CD4-positive, alpha-beta T cell treated with Interleukin-15 for 4 hours (primary cell): ENCODE data around the gene DACT3.

Experiments
- DNase-seq: peaks from one replicate; pipeline ENCODE4 v3.0.0-alpha.2; 2020; ENCODE audit warnings: low spot score

DACT3 gene

GRCh38 chr19:46668662-46669061 is 7.7 kb upstream of the DACT3 start:
- DNase-seq = no peak

- no peak for DNase-seq
Observed at GRCh38 chr19:46665072-46665471, 4.1 kb upstream of the DACT3 start.

- DNase-seq = peak; percentile 77
Observed at GRCh38 chr19:46661735-46662592, 982 bp upstream of the DACT3 start.

GRCh38 chr19:46660551-46661019 is 397 bp downstream of the DACT3 start:
- DNase-seq = no peak

GRCh38 chr19:46660008-46660517 is 919 bp downstream of the DACT3 start:
- no peak for DNase-seq

- no peak for DNase-seq
Observed at GRCh38 chr19:46659151-46660007, 1.6 kb downstream of the DACT3 start.

- no peak for DNase-seq
Observed at GRCh38 chr19:46656541-46656940, 4.4 kb downstream of the DACT3 start.

- DNase-seq = no peak
Observed at GRCh38 chr19:46654621-46655152, 6.3 kb downstream of the DACT3 start.

GRCh38 chr19:46650445-46650844 is 10.5 kb downstream of the DACT3 start:
- DNase-seq = no peak

- no peak for DNase-seq
Observed at GRCh38 chr19:46648961-46649960, 11.7 kb downstream of the DACT3 start.

GRCh38 chr19:46648060-46648960 is 12.7 kb downstream of the DACT3 start:
- no peak for DNase-seq

GRCh38 chr19:46646402-46646801 is 14.6 kb downstream of the DACT3 start:
- DNase-seq = no peak

- DNase-seq = no peak
Observed at GRCh38 chr19:46644720-46645119, 16.3 kb downstream of the DACT3 start.

- DNase-seq = no peak
Observed at GRCh38 chr19:46640656-46641055, 20.3 kb downstream of the DACT3 start.

GRCh38 chr19:46639358-46640182 is 21.4 kb downstream of the DACT3 start:
- no peak for DNase-seq

GRCh38 chr19:46637224-46637623 is 23.8 kb downstream of the DACT3 start:
- no peak for DNase-seq

GRCh38 chr19:46635920-46636761 is 24.8 kb downstream of the DACT3 start, which contains the start of gene GNG8:
Gene GNG8 (minus strand): TSS chr19:46636202. CDS start chr19:46634682, 1,520 bp downstream.
- DNase-seq = no peak

GRCh38 chr19:46634656-46635218 is 26.2 kb downstream of the DACT3 start:
- no peak for DNase-seq
